ENCODE results near the gene COPS3. TPM values are rescaled to one million over a fixed set of nuclear protein-coding genes. Genes with fewer than 3 reads are reported as not detected.

COPS3 gene
- total RNA-seq, 6 experiments from 2014 or later = 82.3 to 93.7 (median 86.7) TPM

DNA sequence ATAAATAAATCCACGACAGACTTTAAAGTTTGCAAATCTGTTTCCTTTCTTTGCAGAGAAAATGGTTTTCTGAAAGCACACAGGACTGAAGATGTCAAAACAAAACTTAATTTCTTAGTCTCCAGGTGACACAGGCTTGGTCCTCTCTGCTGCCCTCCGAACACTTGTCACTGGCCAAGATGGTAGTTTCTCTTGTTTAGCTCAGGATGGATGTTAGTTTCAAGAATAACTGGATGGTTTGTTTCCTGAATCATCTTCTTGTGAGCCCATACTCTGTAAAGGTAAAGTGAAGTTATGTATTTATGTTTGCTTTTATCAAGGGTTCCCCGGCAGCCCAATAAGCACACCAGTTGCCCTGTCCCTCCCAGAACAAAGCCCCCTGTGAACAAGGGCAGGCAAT lies 34.2 kb downstream of the COPS3 start:
- no peaks in the 10 kb centered on the region; the same call in 1 of the 2 replicates for H3K27me3 Mint-ChIP-seq (ENCODE audit: insufficient read depth)
- no peak for DNase-seq
- H3K27ac Mint-ChIP-seq = no peak overlapping the region
- peaks cover 23% of the 10 kb centered on the region for H3K36me3 Mint-ChIP-seq (ENCODE audit: low read depth)
- H3K9me3 Mint-ChIP-seq = no peaks in the 10 kb centered on the region
- TF ChIP-seq, protein P1, sequence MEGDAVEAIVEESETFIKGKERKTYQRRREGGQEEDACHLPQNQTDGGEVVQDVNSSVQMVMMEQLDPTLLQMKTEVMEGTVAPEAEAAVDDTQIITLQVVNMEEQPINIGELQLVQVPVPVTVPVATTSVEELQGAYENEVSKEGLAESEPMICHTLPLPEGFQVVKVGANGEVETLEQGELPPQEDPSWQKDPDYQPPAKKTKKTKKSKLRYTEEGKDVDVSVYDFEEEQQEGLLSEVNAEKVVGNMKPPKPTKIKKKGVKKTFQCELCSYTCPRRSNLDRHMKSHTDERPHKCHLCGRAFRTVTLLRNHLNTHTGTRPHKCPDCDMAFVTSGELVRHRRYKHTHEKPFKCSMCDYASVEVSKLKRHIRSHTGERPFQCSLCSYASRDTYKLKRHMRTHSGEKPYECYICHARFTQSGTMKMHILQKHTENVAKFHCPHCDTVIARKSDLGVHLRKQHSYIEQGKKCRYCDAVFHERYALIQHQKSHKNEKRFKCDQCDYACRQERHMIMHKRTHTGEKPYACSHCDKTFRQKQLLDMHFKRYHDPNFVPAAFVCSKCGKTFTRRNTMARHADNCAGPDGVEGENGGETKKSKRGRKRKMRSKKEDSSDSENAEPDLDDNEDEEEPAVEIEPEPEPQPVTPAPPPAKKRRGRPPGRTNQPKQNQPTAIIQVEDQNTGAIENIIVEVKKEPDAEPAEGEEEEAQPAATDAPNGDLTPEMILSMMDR (IDR thresholded peaks at IDR 0.05) = no peak
- no peak overlapping the region for H3K4me3 Mint-ChIP-seq
- no peaks in the 10 kb centered on the region for H3K4me1 Mint-ChIP-seq (ENCODE audit: low read depth)

DNA sequence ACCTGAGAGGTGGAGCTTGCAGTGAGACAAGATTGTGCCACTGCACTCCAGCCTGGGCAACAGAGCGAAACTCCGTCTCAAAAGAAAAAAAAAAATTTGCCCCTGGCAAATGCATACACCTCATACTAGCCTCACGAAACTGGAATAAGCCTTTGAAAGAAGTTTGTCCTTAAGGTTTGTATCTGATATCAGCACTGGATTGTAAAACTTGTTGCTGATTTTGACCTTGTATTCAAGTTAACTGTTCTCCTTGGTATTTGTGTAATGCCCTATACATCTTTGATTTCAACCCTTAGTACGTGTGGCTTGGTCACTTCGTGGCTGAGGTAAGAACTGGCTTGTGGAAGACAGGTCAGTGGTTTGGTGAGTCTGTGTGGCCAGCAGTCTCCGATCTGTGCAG lies 37.9 kb downstream of the COPS3 start:
- peaks cover 2% of the 10 kb centered on the region; the same call in 1 of the 2 replicates for H3K27me3 Mint-ChIP-seq (ENCODE audit: insufficient read depth)
- H3K9me3 Mint-ChIP-seq = no peaks in the 10 kb centered on the region
- no peaks in the 10 kb centered on the region for H3K4me1 Mint-ChIP-seq (ENCODE audit: low read depth)
- H3K27ac Mint-ChIP-seq = no peak overlapping the region
- TF ChIP-seq, protein P1 (IDR thresholded peaks at IDR 0.05) = no peak
- DNase-seq = no peak
- H3K4me3 Mint-ChIP-seq = no peak overlapping the region
- peaks cover 11% of the 10 kb centered on the region; the same call in 1 of the 2 replicates for H3K36me3 Mint-ChIP-seq (ENCODE audit: low read depth)

DNA sequence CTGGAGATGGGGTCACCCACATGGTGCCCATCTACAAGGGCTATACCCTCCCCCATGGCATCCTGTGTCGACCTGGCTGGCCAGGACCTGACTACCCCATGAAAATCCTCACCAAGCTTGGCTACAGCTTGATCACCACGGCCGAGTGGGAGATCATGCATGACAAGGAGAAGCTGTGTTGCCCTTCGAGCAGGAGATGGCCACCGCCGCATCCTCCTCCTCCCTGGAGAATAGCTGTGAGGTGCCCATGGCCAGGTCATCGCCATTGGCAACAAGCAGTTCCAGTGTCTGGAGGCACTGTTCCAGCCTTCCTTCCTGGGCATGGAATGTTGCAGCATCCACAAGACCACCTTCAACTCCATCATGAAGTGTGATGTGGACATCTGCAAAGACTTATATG lies 38.8 kb downstream of the COPS3 start:
- TF ChIP-seq, protein P1 (IDR thresholded peaks at IDR 0.05) = no peak
- no peak for DNase-seq
- Mint-ChIP-seq H3K4me3 (no peak overlapping the region), H3K36me3 (ENCODE audit: low read depth) (peaks cover 8% of the 10 kb centered on the region; the same call in 1 of the 2 replicates), H3K27me3 (ENCODE audit: insufficient read depth) (peaks cover 2% of the 10 kb centered on the region; the same call in 1 of the 2 replicates), H3K27ac (no peak overlapping the region), H3K4me1 (ENCODE audit: low read depth) (no peaks in the 10 kb centered on the region), H3K9me3 (no peaks in the 10 kb centered on the region)

- TF ChIP-seq, protein P1 (IDR thresholded peaks at IDR 0.05) = no peak
- H3K9me3 Mint-ChIP-seq = no peaks in the 10 kb centered on the region
- H3K27ac Mint-ChIP-seq = no peak overlapping the region
- peaks cover 2% of the 10 kb centered on the region; the same call in 1 of the 2 replicates for H3K27me3 Mint-ChIP-seq (ENCODE audit: insufficient read depth)
- peaks cover 2% of the 10 kb centered on the region; the same call in 1 of the 2 replicates for H3K36me3 Mint-ChIP-seq (ENCODE audit: low read depth)
- no peaks in the 10 kb centered on the region for H3K4me1 Mint-ChIP-seq (ENCODE audit: low read depth)
- no peak overlapping the region for H3K4me3 Mint-ChIP-seq
- no peak for DNase-seq
Measured at GRCh38 chr17:17241656-17242055, 39.4 kb downstream of the COPS3 start.

DNA sequence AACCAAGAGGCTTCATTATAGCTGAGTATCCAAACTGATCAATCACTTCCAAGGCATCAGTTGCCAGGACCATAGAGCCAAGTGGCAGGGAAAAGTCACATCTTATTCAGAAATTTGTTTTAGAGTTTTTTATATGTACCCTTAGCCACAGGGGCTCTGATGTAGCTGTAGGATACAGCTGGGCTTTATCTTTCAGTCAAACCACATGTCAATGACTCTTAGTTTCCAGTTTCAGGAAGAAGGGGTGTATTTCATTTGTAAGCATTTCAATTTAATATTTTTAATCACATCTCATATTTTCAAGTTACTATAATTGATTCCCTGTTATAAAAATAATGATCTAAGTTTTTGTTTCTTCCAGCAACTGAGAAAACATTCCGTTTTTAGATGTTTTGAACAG lies 41.2 kb downstream of the COPS3 start:
- no peaks in the 10 kb centered on the region for H3K36me3 Mint-ChIP-seq (ENCODE audit: low read depth)
- peaks cover 15% of the 10 kb centered on the region for H3K4me1 Mint-ChIP-seq (ENCODE audit: low read depth)
- no peak overlapping the region for H3K4me3 Mint-ChIP-seq
- H3K27ac Mint-ChIP-seq = no peak overlapping the region
- no peak for DNase-seq
- peaks cover 2% of the 10 kb centered on the region for H3K27me3 Mint-ChIP-seq (ENCODE audit: insufficient read depth)
- H3K9me3 Mint-ChIP-seq = no peaks in the 10 kb centered on the region
- TF ChIP-seq, protein P1 (IDR thresholded peaks at IDR 0.05) = no peak
